Measurements from ENCODE around the gene SLC18A2.

- TF ChIP-seq CTCF (conservative IDR thresholded peaks at IDR 0.05 in 1 of 2, IDR thresholded peaks at IDR 0.05 in 1 of 2; ENCODE audit: low read depth in 1 of 2, low read length in 2 of 2) (no peak), EZH2 (IDR thresholded peaks at IDR 0.05; ENCODE audit: low read length, missing control alignments) (no peak)
These were observed 28.0 kb downstream of the SLC18A2 start for GRCh38 chr10:117268907-117269306.

Data from fibroblast of lung (primary cell).